ENCODE results near the gene KLHL13.

GRCh38 chrX:117985241-117985640 lies 131.4 kb downstream of the KLHL13 start:
- TF ChIP-seq CTCF (IDR thresholded peaks at IDR 0.05): no peak
- TF ChIP-seq POLR2A (IDR thresholded peaks at IDR 0.05): no peak
